ENCODE results near the gene CLDN20.

- TF ChIP-seq CTCF (conservative IDR thresholded peaks at IDR 0.05 in 1 of 2, IDR thresholded peaks at IDR 0.05 in 1 of 2; ENCODE audit: extremely low read depth in 1 of 2, insufficient read depth in 1 of 2, low read depth in 1 of 2, low read length in 2 of 2), result no peak
- TF ChIP-seq EZH2 (IDR thresholded peaks at IDR 0.05; ENCODE audit: borderline replicate concordance, low read length), result no peak
Measured at GRCh38 chr6:155223646-155224451, 40.0 kb upstream of the CLDN20 start.

Measured in mammary epithelial cell (primary cell).